ENCODE measurements around the gene ATP1A2.
"Not testable (repeated sequence)": the region's sequence is repeated elsewhere in the genome, so short reads cannot be mapped to it uniquely, and the experiment has no call there.

Gene ATP1A2

GRCh38 chr1:160101717-160102522 lies 13.6 kb upstream of the ATP1A2 start:
- DNase-seq, result no peak

GRCh38 chr1:160103658-160104408 lies 11.7 kb upstream of the ATP1A2 start:
- no peak for DNase-seq

GRCh38 chr1:160104486-160104885 lies 11.1 kb upstream of the ATP1A2 start:
- DNase-seq, result no peak

- no peak for DNase-seq
Measured at GRCh38 chr1:160105155-160105554, 10.4 kb upstream of the ATP1A2 start.

GRCh38 chr1:160107512-160107911 lies 8.0 kb upstream of the ATP1A2 start:
- DNase-seq, result no peak

GRCh38 chr1:160108888-160109662 lies 6.5 kb upstream of the ATP1A2 start:
- DNase-seq, result peak in 1 of 2 experiments; percentile 4

DNA sequence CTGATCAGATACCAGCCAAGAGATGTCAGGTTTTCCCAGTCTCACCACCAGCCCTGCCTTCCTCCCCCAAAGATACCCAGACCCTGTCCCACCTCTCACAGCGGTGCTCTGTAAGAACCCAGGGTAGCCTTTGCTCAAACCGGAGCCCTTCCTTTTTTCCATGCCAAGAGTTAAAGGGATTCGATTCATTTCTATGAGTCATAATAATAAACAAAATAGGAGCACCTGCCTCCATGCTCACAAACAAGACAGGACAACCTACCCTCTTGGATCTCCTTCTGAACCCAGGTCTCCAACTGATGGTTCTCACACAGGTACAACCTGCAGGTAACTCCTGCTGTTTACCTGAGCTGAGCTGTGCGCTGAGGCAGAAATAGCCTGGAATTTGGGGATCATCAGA lies 5.9 kb upstream of the ATP1A2 start:
- DNase-seq, result no peak

DNA sequence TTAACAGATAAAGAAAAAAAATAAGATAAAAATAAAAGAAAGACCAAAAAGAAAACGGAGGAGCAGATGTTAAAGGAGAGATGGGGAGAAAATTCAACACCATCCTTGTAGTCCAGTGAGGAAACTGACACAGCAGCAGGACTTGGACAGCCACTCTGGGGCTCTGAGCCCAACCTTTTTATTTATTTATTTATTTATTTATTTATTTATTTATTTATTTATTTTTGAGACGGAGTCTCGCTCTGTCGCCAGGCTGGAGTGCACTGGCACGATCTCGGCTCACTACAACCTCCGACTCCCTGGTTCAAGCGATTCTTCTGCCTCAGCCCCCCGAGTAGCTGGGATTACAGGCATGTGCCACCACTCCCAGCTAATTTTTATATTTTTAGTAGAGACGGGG lies 4.1 kb upstream of the ATP1A2 start:
- not testable (repeated sequence) for DNase-seq

DNA sequence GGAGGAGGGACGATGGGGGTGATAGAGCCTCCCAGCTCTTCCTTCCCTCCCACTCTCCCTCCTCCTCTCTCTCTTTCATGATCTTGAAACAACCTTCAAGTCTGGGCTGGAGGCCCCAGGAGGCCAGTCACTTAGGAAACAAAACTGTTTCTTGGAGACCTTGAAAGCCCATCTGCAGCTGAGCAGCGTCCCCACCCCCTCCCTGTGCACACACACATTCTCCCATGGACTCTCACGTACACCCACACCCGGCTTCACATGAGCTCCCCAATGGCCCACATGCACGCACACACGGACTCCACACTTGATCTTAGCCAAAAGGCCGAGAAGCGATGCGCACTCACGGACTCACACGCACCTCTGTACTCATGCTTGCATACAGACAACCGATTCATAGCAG lies 3.2 kb upstream of the ATP1A2 start:
- no peak for DNase-seq

DNA sequence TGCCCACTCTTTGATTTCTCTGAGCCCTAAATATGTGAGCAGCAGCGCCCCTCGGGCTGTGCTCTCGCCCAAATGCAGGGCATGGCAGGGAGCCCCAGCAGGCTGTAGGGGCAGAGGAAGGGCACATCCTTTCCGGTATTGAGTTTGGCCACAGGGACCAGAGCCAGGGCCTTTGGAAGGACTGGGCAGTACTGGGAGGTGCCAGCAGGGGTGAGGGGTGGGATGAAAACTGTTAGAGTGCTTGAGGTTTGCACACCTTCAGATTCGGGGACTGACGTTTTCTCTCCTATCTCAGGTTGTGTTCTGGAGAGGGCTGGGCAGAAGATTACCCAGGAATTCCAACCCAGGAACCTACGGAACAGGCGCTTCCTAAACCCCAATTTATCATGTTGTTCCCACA lies 2.2 kb upstream of the ATP1A2 start:
- DNase-seq, result no peak

DNA sequence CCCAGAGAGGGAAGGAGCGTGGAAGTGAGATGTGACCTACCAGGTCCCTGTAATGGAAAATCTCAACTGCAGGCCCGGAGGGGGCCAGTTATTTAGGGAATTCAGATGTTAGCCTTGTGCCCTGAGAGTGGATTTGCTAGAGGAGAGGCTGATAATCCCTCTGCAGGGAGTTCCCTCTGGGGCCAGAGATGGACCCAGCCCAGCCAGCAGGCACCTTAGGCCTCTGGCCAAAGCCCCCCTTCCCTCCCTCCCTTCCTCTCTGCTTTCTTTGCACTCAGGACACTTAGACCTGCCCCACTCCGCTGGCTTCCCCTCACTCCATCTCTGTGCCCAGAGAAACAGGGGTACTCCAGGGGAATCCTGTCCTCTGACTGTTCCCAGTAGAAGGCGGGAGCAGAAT lies 1.5 kb upstream of the ATP1A2 start:
- DNase-seq, result no peak

DNA sequence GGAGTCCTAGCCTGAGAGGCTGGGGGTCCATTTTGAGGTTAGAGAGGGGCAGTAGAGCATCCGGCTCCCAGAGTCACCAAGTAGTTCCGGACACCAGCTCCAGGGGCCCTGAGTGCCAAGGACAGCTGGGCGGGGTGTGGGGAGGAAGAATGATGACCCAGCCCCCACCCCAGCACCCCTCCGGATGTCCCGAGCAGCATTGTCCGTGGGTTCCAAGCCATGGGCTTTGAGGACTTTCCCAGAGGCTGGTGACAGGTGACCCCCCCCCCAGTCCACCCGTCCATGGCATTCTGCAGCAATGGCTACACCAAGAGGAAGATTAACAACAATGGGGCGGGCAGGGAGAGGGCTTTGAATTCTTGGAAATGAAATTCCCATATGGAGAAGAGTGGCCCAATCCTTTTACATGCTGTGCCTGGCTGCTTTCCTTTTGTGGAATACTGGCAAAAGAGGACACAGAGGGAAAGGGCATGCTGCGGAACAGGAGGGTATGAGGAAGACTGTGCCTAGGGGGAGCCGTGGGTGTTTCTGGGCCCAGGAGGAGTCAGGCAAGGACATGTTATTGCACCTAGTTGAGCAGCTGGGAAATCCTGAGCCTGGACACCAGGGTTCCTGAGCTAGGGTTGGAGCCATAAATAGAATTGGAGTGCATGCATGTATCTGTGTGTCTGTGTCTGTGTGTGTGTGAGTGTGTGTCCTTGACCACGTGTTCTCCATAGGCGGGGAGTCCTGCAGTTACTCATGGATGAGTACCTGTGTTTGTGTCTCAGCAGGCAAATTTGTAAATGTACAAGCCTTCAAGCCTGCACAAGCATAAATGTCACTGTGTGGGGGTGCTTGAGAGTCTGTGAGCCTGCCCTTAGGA lies 956 bp downstream of the ATP1A2 start:
- no peak for DNase-seq

DNA sequence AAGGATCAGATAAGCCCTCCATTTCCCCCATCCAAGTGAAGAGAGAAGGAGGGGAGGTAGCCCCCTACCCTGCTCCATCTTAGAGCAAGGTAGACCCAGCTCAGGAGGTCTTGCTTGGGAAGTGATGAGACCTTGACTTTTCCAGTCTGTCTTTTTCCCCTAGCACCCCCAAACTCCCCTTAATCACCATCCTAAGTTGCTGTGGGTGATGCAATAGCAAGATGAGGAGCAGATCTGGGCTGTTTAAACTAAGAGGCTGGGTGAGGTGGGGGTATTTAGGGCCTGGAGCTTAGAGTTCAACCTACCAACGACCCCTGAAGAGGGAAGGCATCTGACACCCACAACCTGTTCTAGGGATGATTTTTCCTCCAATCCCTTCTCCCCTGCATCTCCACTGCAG lies 1.7 kb downstream of the ATP1A2 start:
- no peak for DNase-seq

DNA sequence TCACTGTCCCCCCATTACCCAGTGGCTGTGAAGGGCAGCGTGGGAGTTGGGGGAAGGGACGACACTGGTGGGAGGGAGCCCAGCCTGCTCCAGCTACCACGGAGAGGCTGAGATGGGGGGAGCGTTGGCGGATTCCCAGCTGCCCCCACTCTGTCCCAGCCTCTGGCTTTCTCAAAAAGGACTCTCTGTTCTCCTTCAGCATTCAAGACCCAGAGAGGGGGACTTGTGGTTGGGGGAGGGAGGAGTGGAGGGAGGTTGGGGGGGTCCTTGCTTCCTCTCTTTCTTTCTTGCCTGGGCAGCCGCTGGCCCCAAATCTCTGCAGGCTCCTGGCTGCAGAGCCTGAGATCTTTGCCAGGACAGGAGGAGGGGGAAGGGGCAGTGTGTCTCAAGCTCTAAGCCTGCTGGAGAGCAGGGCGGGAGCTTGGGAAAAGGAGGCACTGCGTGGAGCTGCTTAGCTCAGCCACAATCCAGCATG lies 2.2 kb downstream of the ATP1A2 start:
- DNase-seq, result no peak

DNA sequence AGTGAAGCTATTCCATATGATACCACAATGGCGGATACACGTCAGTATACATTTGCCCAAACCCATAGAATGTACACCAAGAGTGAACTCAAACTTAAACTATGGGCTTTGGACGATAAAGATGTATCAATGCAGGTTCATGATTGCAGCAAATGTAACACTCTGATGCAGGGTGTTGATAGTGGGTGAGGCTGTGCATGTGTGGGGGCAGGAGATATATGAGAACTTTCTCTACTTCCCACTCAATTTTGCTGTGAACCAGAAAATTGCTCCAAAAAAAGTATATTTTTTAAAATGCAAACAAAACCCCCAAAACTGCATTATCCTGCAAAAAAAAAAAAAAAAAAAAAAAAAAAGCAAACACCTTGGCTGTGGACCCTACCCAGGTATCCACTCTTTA lies 3.4 kb downstream of the ATP1A2 start:
- no peak for DNase-seq

DNA sequence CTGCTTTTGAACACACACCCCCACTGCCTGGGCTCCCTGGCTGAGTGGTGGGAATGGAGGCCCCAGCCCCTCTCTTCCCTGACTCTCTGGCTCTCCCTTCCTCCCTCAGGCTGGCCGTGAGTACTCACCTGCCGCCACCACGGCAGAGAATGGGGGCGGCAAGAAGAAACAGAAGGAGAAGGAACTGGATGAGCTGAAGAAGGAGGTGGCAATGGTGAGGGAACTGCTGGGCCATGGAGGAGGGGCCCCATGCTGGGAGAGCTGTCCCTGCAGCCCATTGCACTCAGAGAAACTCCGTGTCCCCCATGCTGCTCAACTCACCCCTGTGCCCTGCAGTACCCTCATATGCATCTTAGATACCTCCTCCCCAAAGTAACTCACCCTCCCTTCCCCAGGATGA lies 5.2 kb downstream of the ATP1A2 start:
- no peak for DNase-seq

- no peak for DNase-seq
Measured at GRCh38 chr1:160121388-160121787, 5.8 kb downstream of the ATP1A2 start.

DNA sequence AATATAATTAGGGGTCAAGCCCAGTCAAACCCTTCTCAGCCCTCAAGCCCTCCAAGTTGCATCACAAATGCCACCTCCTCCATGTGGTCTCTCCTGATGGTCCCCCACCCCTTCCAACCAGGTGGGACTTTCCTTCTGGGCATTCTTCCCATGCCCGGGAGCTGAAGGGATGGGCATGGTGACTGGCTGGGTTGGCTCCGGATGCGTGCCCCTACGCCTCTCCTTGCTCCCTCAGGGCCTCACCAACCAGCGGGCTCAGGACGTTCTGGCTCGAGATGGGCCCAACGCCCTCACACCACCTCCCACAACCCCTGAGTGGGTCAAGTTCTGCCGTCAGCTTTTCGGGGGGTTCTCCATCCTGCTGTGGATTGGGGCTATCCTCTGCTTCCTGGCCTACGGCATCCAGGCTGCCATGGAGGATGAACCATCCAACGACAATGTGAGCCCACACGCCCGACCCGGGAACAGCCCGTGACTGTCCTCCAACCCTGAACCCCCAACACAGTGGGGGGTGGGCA lies 7.5 kb downstream of the ATP1A2 start:
- DNase-seq, result no peak

DNA sequence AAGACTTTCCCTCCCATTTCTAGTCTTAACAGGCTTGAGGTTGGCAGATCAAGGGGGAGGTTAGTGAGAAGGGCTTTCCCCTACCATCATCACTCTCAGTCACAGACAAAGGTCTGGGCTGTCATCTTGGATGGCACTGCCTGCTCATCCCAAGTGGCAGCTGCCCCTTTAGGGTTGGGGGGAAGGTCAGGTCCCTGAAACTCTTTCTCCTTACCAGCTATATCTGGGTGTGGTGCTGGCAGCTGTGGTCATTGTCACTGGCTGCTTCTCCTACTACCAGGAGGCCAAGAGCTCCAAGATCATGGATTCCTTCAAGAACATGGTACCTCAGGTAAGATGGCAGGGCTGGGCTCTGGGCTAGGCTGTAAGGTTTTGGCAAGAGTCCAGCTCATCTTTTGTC lies 8.2 kb downstream of the ATP1A2 start:
- DNase-seq, result no peak

DNA sequence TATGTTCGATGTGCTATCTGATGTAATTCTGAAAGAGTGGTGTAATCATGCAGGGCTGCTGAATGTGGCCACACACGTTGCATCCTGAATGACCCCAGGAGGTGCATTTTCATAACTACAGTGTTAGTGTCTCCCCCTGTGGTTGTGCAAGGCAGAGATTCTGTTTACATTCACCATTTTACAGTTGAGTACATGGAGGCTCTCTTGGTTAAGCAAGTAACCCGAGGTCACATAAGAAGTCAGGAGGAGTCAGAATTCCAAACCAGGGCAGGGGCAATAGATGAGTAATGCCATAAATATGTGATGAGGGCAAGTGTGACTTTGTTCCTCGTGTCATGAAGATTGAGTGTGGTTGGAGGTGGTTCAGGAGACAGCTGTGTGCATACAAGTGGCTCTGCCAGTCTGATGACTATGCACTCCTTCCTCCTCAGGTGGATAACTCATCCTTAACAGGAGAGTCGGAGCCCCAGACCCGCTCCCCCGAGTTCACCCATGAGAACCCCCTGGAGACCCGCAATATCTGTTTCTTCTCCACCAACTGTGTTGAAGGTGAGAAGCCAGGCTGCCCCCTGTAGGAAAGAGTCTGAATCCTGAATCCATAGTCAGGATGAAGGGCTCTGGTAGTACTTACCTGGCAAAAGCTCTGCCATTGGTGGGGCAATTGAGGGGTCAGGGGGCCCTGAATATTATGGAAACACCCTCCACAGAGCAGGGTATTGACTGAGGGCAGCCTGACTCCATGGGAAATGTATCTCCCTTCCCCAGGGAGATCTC lies 9.3 kb downstream of the ATP1A2 start:
- DNase-seq, result peak in 1 of 2 experiments; percentile 20

GRCh38 chr1:160125746-160126145 lies 10.2 kb downstream of the ATP1A2 start:
- DNase-seq, result no peak

Measured in SW 1271 (cell line).